ENCODE data around the gene THSD7B. TPM values are rescaled to one million over a fixed set of nuclear protein-coding genes. Genes with fewer than 3 reads are reported as not detected.

THSD7B gene
- total and polyA plus RNA-seq, 2 of the 8 experiments (the other 6 are each of a cell fraction or from before 2014, with no cell fraction given): 0.60 to 2.9 TPM

- peak; percentile 18 for TF ChIP-seq ASH2L (IDR thresholded peaks at IDR 0.05; ENCODE audit: low read length)
- TF ChIP-seq EZH2 (IDR thresholded peaks at IDR 0.05; ENCODE audit: low read depth, low read length, severe bottlenecking): peak; percentile 71
- no peak for TF ChIP-seq PHF8 (conservative IDR thresholded peaks at IDR 0.05; ENCODE audit: low read depth, low read length)
- no peak for TF ChIP-seq TEAD4 (IDR thresholded peaks at IDR 0.05; ENCODE audit: low read depth, low read length)
- TF ChIP-seq SIRT6 (IDR thresholded peaks at IDR 0.05; ENCODE audit: low read length): no peak
- TF ChIP-seq RNF2 (IDR thresholded peaks at IDR 0.05; ENCODE audit: borderline replicate concordance, low read depth, low read length, missing control alignments, poor library complexity, severe bottlenecking): peak; percentile 22
- TF ChIP-seq MAX (IDR thresholded peaks at IDR 0.05): 0 out of 2 replicates have a peak, but pooled peaks have one; percentile 4
These were observed at the start of gene THSD7B (continued) for GRCh38 chr2:136765256-136766072.
